Neural cell (in vitro differentiated cells): ENCODE results near the gene CPEB3.

Source experiments
- CTCF ChIP-seq: fragments of 450-650 bp; IDR thresholded peaks from 2 replicates; pipeline ENCODE4 v1.5.1; 2014; ENCODE audit warnings: antibody characterized with exemption, mild to moderate bottlenecking, moderate library complexity; ENCODE audit not compliant: poor library complexity, severe bottlenecking
- EZH2 ChIP-seq: fragments of 200-600, 300-800 bp; shearing (Covaris generic), sonication (generic); IDR thresholded peaks from 2 replicates; pipeline ENCODE4 v1.6.1; 2014; ENCODE audit warnings: antibody characterized with exemption, low read length, borderline replicate concordance, mild to moderate bottlenecking; ENCODE audit not compliant: insufficient read depth, poor library complexity, severe bottlenecking
- POLR2AphosphoS5 ChIP-seq: IDR thresholded peaks from 2 replicates; pipeline ENCODE4 v1.6.1; 2012
- TF ChIP-seq, protein P1 (sequence below): IDR thresholded peaks from 2 replicates; pipeline ENCODE4 v1.6.1; 2012; ENCODE audit warnings: borderline replicate concordance

DNA sequence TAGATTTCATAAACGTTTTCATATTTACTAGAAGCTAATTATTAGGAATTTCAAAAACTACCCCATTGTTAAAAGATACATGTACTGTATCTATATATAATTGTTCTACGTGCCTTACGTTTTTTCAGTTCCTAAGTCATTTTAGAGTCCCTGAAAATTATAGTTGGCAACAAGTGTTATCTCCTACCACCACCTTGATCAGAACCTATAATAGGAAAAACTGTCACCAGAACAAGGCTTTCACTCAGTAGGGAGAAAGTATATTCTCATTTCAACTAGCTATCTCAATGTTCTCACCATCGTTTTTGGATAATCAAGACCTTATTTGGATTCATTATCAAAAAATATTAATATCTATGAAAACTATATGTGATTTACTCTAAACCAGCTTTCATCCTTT, 107.7 kb downstream of the CPEB3 start:
- TF ChIP-seq CTCF (no peak), EZH2 (no peak), POLR2AphosphoS5 (no peak)
- TF ChIP-seq, protein P1, sequence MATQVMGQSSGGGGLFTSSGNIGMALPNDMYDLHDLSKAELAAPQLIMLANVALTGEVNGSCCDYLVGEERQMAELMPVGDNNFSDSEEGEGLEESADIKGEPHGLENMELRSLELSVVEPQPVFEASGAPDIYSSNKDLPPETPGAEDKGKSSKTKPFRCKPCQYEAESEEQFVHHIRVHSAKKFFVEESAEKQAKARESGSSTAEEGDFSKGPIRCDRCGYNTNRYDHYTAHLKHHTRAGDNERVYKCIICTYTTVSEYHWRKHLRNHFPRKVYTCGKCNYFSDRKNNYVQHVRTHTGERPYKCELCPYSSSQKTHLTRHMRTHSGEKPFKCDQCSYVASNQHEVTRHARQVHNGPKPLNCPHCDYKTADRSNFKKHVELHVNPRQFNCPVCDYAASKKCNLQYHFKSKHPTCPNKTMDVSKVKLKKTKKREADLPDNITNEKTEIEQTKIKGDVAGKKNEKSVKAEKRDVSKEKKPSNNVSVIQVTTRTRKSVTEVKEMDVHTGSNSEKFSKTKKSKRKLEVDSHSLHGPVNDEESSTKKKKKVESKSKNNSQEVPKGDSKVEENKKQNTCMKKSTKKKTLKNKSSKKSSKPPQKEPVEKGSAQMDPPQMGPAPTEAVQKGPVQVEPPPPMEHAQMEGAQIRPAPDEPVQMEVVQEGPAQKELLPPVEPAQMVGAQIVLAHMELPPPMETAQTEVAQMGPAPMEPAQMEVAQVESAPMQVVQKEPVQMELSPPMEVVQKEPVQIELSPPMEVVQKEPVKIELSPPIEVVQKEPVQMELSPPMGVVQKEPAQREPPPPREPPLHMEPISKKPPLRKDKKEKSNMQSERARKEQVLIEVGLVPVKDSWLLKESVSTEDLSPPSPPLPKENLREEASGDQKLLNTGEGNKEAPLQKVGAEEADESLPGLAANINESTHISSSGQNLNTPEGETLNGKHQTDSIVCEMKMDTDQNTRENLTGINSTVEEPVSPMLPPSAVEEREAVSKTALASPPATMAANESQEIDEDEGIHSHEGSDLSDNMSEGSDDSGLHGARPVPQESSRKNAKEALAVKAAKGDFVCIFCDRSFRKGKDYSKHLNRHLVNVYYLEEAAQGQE: no peak
